Ectodermal cell (in vitro differentiated cells): Measurements from ENCODE around the gene AP4E1.
"Not testable (repeated sequence)": the region's sequence is repeated elsewhere in the genome, so short reads cannot be mapped to it uniquely, and the experiment has no call there.

Source experiments
- H3K27ac ChIP-seq: 2 replicates; pipeline ENCODE4 v1.7.0; 2013; ENCODE audit warnings: mild to moderate bottlenecking, low read depth, low read length; ENCODE audit not compliant: insufficient read depth, poor library complexity, severe bottlenecking
- H3K27me3 ChIP-seq: 2 replicates; pipeline ENCODE4 v1.7.0; 2013; ENCODE audit warnings: mild to moderate bottlenecking, low read length; ENCODE audit not compliant: insufficient read depth, control insufficient read depth, poor library complexity, severe bottlenecking
- H3K36me3 ChIP-seq: one replicate; pipeline ENCODE4 v1.7.0; 2013; ENCODE audit warnings: low read length; ENCODE audit not compliant: control insufficient read depth, insufficient read depth
- H3K4me1 ChIP-seq: one replicate; pipeline ENCODE4 v1.7.0; 2013; ENCODE audit warnings: low read length; ENCODE audit not compliant: control insufficient read depth, insufficient read depth
- H3K4me3 ChIP-seq: 2 replicates; pipeline ENCODE4 v1.7.0; 2013; ENCODE audit warnings: low read depth, low read length, control low read depth; ENCODE audit not compliant: insufficient read depth
- H3K9me3 ChIP-seq: 2 replicates; pipeline ENCODE4 v1.7.0; 2013; ENCODE audit warnings: mild to moderate bottlenecking, low read length, moderate library complexity; ENCODE audit not compliant: control insufficient read depth
- WGBS, 2 experiments: methylation state at CpG; one replicate each; pipeline ENCODE4 v1.1.7; 2013; ENCODE audit warnings: missing lambda C conversion rate in 2 of 2; 5-methylcytosine and 5-hydroxymethylcytosine counted together

The AP4E1 gene

DNA sequence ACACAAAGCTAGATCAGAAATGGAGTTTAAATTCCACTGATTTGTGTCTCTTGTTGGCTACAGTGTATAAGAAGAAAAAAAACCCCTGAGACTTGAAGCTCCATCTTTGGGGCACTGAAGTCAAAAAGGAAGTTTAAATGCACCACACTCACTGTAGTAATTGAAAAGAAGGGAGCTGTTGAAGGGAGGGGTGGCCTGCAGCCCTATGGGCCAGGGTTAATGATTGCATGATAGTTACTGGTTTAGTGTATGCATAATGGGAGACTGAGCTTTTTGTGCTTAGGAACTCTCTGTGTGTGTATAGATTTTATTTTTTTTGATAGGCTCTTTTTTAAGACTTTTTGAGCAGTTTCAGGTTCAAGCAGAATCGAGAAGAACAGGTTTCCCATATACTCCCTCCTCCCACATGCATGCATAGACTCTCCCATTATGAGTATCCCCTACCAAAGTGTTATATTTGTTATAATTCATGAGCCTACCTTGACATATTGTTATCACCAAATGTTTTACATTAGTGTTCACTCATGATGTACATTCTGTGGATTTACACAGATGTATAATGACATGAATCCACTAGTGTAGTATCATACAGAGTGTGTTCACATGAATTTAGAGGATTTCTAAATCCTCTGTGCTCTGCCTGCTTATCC lies 98.0 kb downstream of the AP4E1 start:
- Histone ChIP-seq H3K4me1 (no peaks in the 10 kb centered on the region), H3K4me3 (no peak overlapping the region), H3K36me3 (peaks cover 6% of the 10 kb centered on the region), H3K9me3 (no peaks in the 10 kb centered on the region), H3K27me3 (no peaks in the 10 kb centered on the region), H3K27ac (no peak overlapping the region)
- WGBS, 2 experiments = 90% methylated on average over 1 of the region's 1 CpG; no CpG with 5 or more reads in 1 of the 2 experiments

DNA sequence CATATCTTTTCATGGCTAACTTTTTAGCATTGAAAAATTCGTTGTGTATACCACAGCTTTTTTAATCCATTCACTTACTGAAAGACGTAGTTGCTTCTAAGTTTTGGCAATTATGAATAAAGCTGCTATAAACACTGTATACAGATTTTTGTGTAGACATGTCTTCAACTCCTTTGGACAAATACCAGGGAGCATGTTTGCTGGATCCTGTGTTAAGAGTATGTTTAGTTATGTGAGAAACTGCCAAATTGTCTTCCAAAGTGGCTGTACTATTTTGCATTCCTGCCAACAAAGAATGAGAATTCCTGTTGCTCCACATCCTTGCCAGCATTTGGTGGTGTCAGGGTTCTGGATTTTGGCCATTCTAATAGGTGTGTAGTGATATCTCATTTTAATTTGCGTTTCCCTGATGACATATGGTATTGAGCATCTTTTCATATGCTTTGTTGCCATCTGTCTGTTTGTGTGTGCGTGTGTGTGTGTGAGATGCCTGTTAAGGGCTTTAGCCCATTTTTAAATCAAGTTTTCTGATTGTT lies 98.7 kb downstream of the AP4E1 start:
- peaks cover 6% of the 10 kb centered on the region for H3K36me3 ChIP-seq
- no peaks in the 10 kb centered on the region for H3K27me3 ChIP-seq
- H3K4me3 ChIP-seq = no peak overlapping the region
- no peaks in the 10 kb centered on the region for H3K4me1 ChIP-seq
- H3K27ac ChIP-seq = no peak overlapping the region
- H3K9me3 ChIP-seq = no peaks in the 10 kb centered on the region
- 96 to 97% methylated on average over 4 of the region's 4 CpGs for WGBS, 2 experiments

DNA sequence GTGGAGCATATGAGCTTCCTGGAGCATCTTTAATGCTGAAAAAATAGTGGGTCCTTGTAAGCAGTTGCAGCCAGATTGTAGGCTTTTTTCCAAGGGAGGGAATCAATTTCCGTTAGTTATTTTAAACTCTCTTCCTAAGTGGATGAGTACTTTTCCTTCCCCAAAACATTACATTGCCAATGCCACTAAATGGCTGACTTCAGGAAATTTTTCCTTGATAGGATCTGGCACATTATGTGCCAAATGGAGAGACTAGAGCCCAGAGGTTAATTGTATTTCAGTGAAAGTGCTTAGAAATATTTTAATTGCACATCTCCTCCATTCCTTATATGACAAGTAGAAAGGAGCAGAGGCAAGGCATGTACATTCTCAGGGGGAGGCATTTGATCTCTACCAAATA lies 102.7 kb downstream of the AP4E1 start:
- H3K36me3 ChIP-seq = peaks cover 2% of the 10 kb centered on the region
- no peak overlapping the region for H3K4me3 ChIP-seq
- WGBS, 2 experiments = 78 to 100% methylated on average over 1 of the region's 1 CpG
- H3K9me3 ChIP-seq = no peaks in the 10 kb centered on the region
- no peak overlapping the region for H3K27ac ChIP-seq
- no peaks in the 10 kb centered on the region for H3K27me3 ChIP-seq
- H3K4me1 ChIP-seq = no peaks in the 10 kb centered on the region

DNA sequence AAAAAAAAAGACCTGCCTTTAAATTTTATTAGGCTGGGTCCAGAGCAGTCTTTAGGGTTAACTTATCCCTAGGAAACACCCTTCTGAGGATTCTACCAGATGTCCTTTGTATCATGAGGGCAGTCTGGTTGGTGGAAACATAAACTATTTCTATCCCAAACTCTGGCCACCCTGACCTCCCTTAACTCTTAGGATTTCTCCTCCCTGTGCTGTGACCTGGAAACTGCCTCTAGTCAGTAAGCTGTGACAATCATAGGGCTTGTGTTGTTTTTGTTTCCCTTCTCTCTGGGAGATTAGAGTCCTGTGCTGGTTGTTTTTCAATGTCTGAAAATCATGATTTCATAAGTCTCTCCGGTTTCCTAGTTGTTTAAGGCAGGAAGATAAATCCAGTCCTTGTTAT lies 108.1 kb downstream of the AP4E1 start:
- Histone ChIP-seq H3K4me1 (no peaks in the 10 kb centered on the region), H3K9me3 (no peaks in the 10 kb centered on the region), H3K36me3 (no peaks in the 10 kb centered on the region), H3K4me3 (no peak overlapping the region), H3K27ac (no peak overlapping the region), H3K27me3 (no peaks in the 10 kb centered on the region)
- WGBS, 2 experiments = 100% methylated on average over 1 of the region's 1 CpG

DNA sequence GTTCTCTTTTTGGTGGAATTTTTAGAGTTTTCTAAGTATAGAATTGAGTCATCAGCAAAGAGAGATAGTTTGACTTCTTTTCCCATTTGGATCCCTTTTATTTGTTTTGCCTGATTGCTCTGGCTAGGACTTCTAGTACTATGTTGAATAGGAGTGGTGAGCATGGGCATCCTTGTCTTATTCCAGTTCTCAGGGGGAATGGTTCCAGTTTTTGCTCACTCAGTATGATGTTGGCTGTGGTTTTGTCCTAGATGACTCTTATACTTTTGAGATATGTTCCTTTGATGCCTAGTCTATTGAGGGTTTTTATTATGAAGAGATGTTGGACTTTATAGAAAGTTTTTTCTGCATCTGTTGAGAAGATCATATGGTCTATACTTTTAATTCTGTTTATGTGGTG lies 113.7 kb downstream of the AP4E1 start:
- Histone ChIP-seq H3K4me1 (no peaks in the 10 kb centered on the region), H3K27me3 (no peaks in the 10 kb centered on the region), H3K36me3 (no peaks in the 10 kb centered on the region), H3K9me3 (no peaks in the 10 kb centered on the region), H3K27ac (no peak overlapping the region), H3K4me3 (no peak overlapping the region)

DNA sequence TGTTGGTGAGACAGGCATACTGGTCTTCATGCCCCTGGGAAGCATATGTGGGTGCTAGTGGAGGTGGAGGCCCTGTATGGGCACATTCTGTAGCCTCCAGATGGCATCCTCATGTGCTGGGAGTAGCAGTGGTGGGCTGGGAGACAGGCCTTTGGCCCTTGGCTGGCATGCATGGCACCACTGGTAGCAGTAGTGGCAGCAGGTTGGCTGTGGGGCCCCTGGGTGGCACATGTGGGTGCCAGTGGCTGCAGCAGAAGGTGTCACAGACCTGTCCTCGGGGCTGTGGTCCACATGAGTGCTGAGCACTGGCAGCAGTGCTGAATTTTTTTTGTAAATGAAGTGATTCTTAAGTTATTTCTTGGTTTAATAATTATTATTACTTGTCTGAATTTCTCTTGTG lies 115.0 kb downstream of the AP4E1 start:
- WGBS, 2 experiments = 69 to 75% methylated on average over 1 of the region's 1 CpG
- Histone ChIP-seq H3K4me3 (no peak overlapping the region), H3K27me3 (no peaks in the 10 kb centered on the region), H3K9me3 (no peaks in the 10 kb centered on the region), H3K36me3 (no peaks in the 10 kb centered on the region), H3K27ac (no peak overlapping the region), H3K4me1 (no peaks in the 10 kb centered on the region)

DNA sequence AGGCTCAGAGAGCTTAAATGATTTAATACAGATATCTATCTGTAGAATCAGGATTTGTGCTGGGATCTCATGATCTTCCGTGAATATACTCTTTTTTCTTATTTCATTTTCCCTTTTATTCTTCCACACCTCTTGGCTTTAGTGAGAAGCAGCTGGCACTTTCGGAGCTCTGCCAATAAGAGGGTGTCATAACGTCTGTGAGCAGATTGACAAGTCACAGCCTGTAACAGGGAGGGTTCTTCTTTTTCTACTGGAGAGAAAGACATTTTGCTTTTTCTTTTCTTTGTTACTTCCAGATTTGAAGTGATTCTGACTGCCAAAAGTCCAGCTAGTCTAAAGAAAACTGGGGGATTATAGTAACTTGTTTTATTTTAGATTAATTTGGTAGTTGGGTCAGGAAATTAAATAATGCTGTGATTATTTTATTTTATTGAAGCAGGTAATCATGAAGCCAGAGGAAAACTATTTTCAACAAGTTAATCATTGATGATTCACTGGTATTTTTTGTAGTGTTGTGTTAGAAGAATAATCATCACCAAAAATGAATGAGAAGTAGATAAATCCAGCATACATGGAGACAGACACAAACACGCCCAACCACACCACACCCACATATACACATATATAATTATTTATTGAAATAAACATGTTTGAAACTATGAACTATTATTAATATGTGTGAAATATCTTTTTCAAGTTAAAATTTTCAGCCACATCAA lies 116.4 kb downstream of the AP4E1 start:
- no peak overlapping the region for H3K4me3 ChIP-seq
- no peaks in the 10 kb centered on the region for H3K36me3 ChIP-seq
- no peak overlapping the region for H3K27ac ChIP-seq
- 91 to 92% methylated on average over 3 of the region's 4 CpGs for WGBS, 2 experiments
- H3K9me3 ChIP-seq = no peaks in the 10 kb centered on the region
- no peaks in the 10 kb centered on the region for H3K4me1 ChIP-seq
- H3K27me3 ChIP-seq = no peaks in the 10 kb centered on the region

DNA sequence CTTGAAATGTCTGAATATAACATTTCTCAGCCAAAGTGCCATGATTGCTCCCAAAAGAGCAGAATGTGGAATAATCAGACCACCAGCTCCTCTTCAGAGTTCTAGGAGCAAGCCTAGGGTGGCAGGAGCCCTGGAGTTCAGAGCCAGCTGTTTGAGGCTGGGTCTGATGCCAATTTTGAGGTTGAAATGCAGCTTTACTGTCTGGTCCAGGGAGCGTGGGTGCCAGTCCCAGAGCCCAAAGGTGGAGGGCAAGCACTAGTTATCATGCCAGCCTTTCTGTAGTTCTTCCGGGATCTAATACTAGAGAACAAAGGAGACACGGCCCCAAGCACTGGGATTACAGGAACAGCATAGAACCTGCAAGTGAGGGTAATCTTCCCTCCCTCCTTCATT lies 117.0 kb downstream of the AP4E1 start:
- no peaks in the 10 kb centered on the region for H3K36me3 ChIP-seq
- H3K27me3 ChIP-seq = no peaks in the 10 kb centered on the region
- WGBS, 2 experiments = 91 to 92% methylated on average over 3 of the region's 3 CpGs
- H3K4me1 ChIP-seq = no peaks in the 10 kb centered on the region
- H3K9me3 ChIP-seq = no peaks in the 10 kb centered on the region
- no peak overlapping the region for H3K4me3 ChIP-seq
- no peak overlapping the region for H3K27ac ChIP-seq

DNA sequence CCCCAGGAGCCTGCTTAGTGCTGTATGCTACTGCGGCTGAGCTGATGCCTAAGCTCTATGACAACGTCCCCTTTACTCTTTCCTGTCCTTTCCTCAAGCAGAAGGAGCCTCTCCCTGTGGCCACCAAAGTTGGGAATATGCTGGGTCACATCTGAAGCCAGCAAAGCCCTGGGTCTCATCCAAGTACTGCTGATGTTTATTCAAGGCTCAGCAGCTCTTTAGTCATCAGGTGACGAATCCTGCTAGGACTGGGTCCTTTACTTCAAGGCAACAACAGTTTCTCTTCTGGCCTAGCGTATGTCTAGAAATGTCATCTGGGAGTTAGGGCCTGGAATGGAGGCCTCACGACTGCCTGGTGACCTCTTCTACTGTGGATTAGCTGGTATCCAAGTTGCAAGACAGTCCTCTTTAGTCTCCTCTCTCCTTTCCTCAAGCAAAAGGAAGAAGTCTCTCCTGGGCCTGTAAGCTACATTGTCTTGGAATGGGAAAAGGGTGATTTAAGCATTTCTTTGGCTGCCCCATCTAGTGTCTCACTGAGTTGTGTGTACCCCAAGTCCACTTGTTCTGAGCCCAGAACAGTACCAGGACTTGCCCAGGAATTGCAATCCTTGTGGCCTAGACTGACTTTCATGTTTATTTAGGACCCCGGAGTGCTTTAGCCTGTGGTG lies 122.3 kb downstream of the AP4E1 start:
- Histone ChIP-seq H3K27me3 (no peaks in the 10 kb centered on the region), H3K9me3 (no peaks in the 10 kb centered on the region), H3K4me3 (no peak overlapping the region), H3K27ac (no peak overlapping the region), H3K36me3 (no peaks in the 10 kb centered on the region), H3K4me1 (no peaks in the 10 kb centered on the region)
- 93 to 95% methylated on average over 6 of the region's 6 CpGs for WGBS, 2 experiments

DNA sequence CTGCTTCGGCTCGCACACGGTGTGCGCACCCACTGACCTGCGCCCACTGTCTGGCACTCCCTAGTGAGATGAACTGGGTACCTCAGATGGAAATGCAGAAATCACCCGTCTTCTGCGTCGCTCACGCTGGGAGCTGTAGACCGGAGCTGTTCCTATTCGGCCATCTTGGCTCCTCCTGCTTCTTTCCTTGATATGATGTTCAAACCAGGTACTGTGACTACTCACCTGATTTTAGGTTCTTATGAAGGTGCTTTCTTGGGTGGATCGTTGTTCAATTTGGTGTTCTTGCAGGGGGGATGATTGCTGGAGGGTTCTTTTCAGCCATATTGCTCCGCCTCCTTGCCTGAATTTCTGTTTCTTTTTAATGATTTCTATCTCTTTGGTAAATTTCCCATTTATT lies 129.0 kb downstream of the AP4E1 start:
- H3K27ac ChIP-seq, H3K4me1 ChIP-seq, H3K36me3 ChIP-seq, H3K4me3 ChIP-seq, H3K9me3 ChIP-seq, H3K27me3 ChIP-seq: not testable (repeated sequence)
- WGBS, 2 experiments = 81 to 87% methylated on average over 13 of the region's 13 CpGs
